ENCODE results near the gene TEKT5.
"Not testable (repeated sequence)": the region's sequence is repeated elsewhere in the genome, so short reads cannot be mapped to it uniquely, and the experiment has no call there.

Gene TEKT5

DNA sequence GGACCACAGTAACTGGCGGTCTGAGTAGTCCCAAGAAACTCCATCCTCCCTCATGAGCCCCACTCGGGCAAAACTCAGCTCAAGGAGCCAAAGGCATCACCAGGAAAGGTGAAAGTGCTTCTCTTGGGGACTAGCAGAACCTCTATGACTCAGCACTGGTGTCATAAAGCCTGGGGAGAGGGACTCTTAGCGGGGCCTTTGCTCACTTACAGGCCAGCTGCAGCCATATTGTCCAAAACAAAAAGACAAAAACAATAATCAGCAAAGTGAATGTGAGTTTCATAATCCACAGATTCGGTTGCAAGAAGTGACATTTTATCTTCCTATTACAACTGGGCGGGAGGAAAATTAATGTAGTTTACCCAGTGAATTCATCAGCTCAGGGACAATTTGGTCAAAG, at the start of gene TEKT5:
Gene TEKT5, minus strand, starts transcription at position 101 of the 400 bp plus-strand sequence. Its CDS starts 57 bp downstream, at position 44.
- no peak within 1 kb of the TSS for H3K4me3 ChIP-seq (ENCODE audit: low read depth, low read length)
- DNase-seq (ENCODE audit: low read depth) = no peak
- TF ChIP-seq, protein P1, sequence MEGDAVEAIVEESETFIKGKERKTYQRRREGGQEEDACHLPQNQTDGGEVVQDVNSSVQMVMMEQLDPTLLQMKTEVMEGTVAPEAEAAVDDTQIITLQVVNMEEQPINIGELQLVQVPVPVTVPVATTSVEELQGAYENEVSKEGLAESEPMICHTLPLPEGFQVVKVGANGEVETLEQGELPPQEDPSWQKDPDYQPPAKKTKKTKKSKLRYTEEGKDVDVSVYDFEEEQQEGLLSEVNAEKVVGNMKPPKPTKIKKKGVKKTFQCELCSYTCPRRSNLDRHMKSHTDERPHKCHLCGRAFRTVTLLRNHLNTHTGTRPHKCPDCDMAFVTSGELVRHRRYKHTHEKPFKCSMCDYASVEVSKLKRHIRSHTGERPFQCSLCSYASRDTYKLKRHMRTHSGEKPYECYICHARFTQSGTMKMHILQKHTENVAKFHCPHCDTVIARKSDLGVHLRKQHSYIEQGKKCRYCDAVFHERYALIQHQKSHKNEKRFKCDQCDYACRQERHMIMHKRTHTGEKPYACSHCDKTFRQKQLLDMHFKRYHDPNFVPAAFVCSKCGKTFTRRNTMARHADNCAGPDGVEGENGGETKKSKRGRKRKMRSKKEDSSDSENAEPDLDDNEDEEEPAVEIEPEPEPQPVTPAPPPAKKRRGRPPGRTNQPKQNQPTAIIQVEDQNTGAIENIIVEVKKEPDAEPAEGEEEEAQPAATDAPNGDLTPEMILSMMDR (IDR thresholded peaks at IDR 0.05; ENCODE audit: control insufficient read depth, extremely low read depth, insufficient read depth) = no peak

DNA sequence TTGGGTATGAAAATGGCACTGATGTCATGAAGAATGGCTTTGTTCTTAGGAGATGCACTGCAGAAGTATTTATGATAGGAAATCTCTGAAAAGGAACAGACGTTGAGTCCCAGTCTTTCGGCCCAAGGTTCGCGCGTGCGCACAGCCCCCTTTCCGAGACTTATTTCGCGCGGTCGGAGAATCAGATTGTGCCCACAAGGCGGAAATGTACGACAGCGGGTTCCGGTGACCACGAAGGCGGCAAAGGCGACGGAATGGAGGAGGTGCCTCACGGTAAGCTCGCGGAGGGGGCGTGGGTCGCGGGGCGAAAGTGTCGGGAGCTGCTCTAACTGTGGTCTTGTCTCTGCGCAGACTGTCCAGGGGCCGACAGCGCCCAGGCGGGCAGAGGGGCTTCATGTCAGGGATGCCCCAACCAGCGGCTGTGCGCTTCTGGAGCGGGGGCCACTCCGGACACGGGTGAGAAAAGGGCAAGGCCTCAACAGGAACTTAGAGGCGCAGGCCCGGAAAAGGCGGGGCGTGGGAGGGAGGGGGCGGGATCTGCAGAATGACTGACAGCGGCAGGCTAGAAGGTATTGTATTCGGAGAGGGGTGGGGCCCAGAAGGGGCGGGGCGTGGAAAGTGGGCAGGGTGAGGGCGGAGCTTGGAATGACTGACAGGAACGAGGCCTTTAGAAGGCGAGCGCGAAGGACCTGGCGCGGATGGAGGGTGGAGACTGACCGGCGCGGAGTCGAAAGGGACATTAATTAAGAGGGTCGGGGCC, 49.1 kb upstream of the TEKT5 start, which contains the start of gene NUBP1:
Gene NUBP1, plus strand, starts transcription at position 233 of the 760 bp plus-strand sequence. Its CDS starts 22 bp downstream, at position 255.
- peak; percentile 91 for DNase-seq (ENCODE audit: low read depth)
- TF ChIP-seq, protein P1 (IDR thresholded peaks at IDR 0.05; ENCODE audit: control insufficient read depth, extremely low read depth, insufficient read depth) = no peak
- peak within 1 kb of the TSS; percentile 69 for H3K4me3 ChIP-seq (ENCODE audit: low read depth, low read length)

DNA sequence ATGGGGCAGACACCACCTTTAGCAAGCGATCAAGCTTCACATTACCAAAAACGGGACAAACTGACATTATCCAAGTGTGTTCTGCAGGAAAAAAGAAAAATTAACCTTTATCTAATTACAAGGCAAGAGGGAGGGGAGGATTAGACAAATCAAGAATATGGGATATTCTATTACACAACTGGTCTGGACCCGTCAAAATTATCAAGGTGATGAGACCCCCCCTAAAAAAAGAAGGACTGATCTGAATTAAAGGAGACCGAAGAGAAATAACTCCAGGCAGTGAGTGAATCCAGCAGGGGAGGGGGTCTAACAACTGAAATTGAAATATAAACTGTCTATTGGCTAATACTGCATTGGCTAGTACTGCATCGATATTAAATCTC, 48.5 kb upstream of the TEKT5 start:
- peak overlapping the region; percentile 69 for H3K4me3 ChIP-seq (ENCODE audit: low read depth, low read length)
- TF ChIP-seq, protein P1 (IDR thresholded peaks at IDR 0.05; ENCODE audit: control insufficient read depth, extremely low read depth, insufficient read depth) = no peak
- no peak for DNase-seq (ENCODE audit: low read depth)

DNA sequence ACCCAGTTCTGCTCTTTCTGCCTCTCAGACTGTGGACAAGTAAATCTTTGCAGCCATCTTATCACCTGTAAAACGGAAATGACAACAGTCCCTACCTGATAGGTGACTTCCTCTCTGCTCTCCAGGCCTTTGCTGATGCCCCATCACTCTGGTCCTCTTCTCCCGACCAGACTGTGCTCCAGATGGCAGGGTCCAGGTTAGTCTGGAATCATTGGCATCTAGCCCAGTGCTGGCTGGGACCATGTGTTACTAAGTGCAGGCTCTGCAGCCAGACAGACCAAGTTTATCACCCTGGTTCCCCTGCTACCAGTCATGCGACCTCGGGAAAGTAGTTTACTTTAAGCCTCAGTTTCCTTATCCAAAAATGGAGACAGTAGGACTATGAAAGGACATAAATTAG, 47.1 kb upstream of the TEKT5 start:
- no peak for DNase-seq (ENCODE audit: low read depth)
- TF ChIP-seq, protein P1 (IDR thresholded peaks at IDR 0.05; ENCODE audit: control insufficient read depth, extremely low read depth, insufficient read depth) = no peak
- H3K4me3 ChIP-seq (ENCODE audit: low read depth, low read length) = no peak overlapping the region

DNA sequence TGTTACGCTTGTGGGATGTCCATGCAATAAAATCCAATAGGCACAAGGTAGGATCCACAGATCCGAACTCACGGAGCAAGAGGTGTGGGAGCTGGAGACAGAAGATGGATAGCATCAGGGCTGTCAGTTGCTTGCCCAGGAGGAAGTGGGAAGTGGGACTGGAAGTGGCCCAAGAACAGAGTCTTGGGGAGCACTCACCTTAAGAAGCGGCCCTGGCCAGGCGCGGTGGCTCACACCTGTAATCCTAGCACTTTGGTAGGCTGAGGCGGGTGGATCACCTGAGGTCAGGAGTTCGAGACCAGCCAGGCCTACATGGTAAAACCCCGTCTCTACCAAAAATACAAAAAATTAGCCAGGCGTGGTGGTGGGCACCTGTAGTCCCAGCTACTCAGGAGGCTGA, 46.5 kb upstream of the TEKT5 start:
- not testable (repeated sequence) for DNase-seq (ENCODE audit: low read depth); H3K4me3 ChIP-seq (ENCODE audit: low read depth, low read length)

DNA sequence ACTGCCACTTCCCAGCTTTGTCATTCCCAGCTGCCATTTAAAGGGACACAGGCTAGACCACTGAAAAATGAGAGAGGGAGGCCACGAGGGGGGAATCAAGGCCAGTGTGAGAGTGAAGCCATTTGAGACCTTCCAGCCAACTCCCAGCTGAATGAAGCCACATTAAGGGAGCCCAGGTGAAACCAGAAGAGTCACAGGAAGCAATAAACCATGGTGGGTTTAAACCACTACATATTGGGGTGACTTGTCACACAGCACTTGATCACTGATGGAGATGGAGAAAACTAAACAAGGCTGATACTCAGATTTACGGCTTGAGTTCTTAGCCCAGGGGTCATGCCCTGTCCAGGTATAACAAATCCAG, 46.1 kb upstream of the TEKT5 start:
- DNase-seq (ENCODE audit: low read depth) = no peak
- TF ChIP-seq, protein P1 (IDR thresholded peaks at IDR 0.05; ENCODE audit: control insufficient read depth, extremely low read depth, insufficient read depth) = no peak
- no peak overlapping the region for H3K4me3 ChIP-seq (ENCODE audit: low read depth, low read length)

DNA sequence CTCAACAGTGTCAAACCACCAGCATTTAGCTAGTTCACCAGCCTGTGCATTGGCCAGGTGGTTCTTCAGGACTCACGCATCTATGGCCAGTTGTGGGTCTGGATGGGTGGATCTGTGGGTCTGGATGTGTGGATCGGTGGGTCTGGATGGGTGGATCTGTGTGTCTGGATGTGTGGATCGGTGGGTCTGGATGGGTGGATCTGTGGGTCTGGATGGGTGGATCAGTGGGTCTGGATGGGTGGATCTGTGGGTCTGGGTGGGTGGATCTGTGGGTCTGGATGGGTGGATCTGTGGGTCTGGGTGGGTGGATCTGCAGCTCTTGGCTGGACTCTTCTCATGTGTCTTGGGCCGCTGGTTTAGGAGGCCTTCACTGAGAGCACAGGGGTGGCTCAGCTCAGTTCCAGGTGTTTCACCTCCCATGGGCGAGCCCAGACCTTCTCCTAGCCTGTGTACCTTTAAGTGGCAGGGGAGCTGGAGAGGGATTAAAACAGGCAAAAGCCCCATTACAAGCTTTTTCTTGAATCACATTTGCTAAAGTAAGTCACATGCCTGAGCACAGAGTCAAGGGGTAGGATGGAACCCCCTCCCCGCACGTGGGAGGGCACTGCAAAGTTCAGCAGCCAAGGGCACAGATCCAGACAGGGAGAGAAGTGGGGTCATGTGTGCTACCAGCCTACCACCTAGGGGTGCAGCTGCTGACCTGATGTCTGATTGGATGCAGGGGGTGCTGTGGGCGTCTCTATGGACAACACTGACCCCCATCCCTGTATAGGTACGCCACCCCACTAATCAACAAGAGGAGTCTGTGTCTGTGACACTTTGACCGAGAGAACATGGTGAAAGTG, 45.5 kb upstream of the TEKT5 start:
- TF ChIP-seq, protein P1 (IDR thresholded peaks at IDR 0.05; ENCODE audit: control insufficient read depth, extremely low read depth, insufficient read depth) = no peak
- no peak overlapping the region for H3K4me3 ChIP-seq (ENCODE audit: low read depth, low read length)
- no peak for DNase-seq (ENCODE audit: low read depth)
